HepG2 (cell line): Measurements from ENCODE around the gene ZDHHC24. TPM values are rescaled to one million over a fixed set of nuclear protein-coding genes. Genes with fewer than 3 reads are reported as not detected.
A peak's percentile ranks its signal among the peaks of the same experiment; 100 is the strongest.

Experiments
- ATM ChIP-seq: fragments of 450-650 bp; IDR thresholded peaks from 2 replicates; pipeline ENCODE4 v1.7.1; 2017; ENCODE audit warnings: mild to moderate bottlenecking, borderline replicate concordance
- CEBPB ChIP-seq: IDR thresholded peaks from 2 replicates; pipeline ENCODE4 v1.6.1; 2011; ENCODE audit warnings: low read depth, low read length, improper control_type of control experiment, borderline replicate concordance
- ELF1 ChIP-seq: sonication (generic); formaldehyde crosslinking; IDR thresholded peaks from 2 replicates; pipeline ENCODE4 v1.4.0; 2020; ENCODE audit warnings: missing genetic modification reagents
- FOXJ3 ChIP-seq: sonication (generic); formaldehyde crosslinking; IDR thresholded peaks from 2 replicates; pipeline ENCODE4 v1.4.0; 2020; ENCODE audit warnings: missing genetic modification reagents, mild to moderate bottlenecking, borderline replicate concordance
- FOXK1 ChIP-seq: sonication (generic); formaldehyde crosslinking; IDR thresholded peaks from 2 replicates; pipeline ENCODE4 v1.4.0; 2020; ENCODE audit warnings: low read depth, missing genetic modification reagents, borderline replicate concordance
- IKZF4 ChIP-seq: sonication (generic); formaldehyde crosslinking; IDR thresholded peaks from 2 replicates; pipeline ENCODE4 v1.5.1; 2020; ENCODE audit warnings: borderline replicate concordance, mild to moderate bottlenecking, low read depth, missing genetic modification reagents; ENCODE audit errors: not compliant biosample characterization
- JUNB ChIP-seq: sonication (generic); formaldehyde crosslinking; IDR thresholded peaks from 2 replicates; pipeline ENCODE4 v1.8.0; 2022; ENCODE audit warnings: missing genetic modification reagents, mild to moderate bottlenecking, borderline replicate concordance
- KAT7 ChIP-seq: IDR thresholded peaks from 2 replicates; pipeline ENCODE4 v1.6.1; 2018; ENCODE audit warnings: borderline replicate concordance, missing compliant biosample characterization
- MED8 ChIP-seq: sonication (generic); formaldehyde crosslinking; IDR thresholded peaks from 2 replicates; pipeline ENCODE4 v1.8.1; 2023; ENCODE audit warnings: mild to moderate bottlenecking, missing genetic modification reagents; ENCODE audit not compliant: insufficient replicate concordance
- MIXL1 ChIP-seq: IDR thresholded peaks from 2 replicates; pipeline ENCODE4 v1.6.1; 2016
- MTF2 ChIP-seq: sonication (generic); formaldehyde crosslinking; IDR thresholded peaks from 2 replicates; pipeline ENCODE4 v1.5.0; 2020; ENCODE audit warnings: missing genetic modification reagents, borderline replicate concordance
- PHF8 ChIP-seq: sonication (generic); formaldehyde crosslinking; IDR thresholded peaks from 2 replicates; pipeline ENCODE4 v1.5.0; 2020; ENCODE audit warnings: missing genetic modification reagents
- TBP ChIP-seq: sonication (generic); formaldehyde crosslinking; IDR thresholded peaks from 2 replicates; pipeline ENCODE4 v1.5.0; 2020; ENCODE audit warnings: missing genetic modification reagents
- U2AF2 ChIP-seq: fragments of 200-400 bp; formaldehyde crosslinking; IDR thresholded peaks from 2 replicates; pipeline ENCODE4 v1.6.1; 2017; ENCODE audit warnings: low read depth, mild to moderate bottlenecking, low read length
- ZBTB7A ChIP-seq: sonication (generic); formaldehyde crosslinking; IDR thresholded peaks from 2 replicates; pipeline ENCODE4 v1.8.0; 2022; ENCODE audit warnings: mild to moderate bottlenecking, missing genetic modification reagents
- ZNF292 ChIP-seq: sonication (generic); formaldehyde crosslinking; IDR thresholded peaks from 2 replicates; pipeline ENCODE4 v1.8.1; 2022; ENCODE audit warnings: mild to moderate bottlenecking, low read depth, missing genetic modification reagents, borderline replicate concordance
- ZNF317 ChIP-seq: sonication (generic); formaldehyde crosslinking; IDR thresholded peaks from 2 replicates; pipeline ENCODE4 v1.5.0; 2020; ENCODE audit warnings: mild to moderate bottlenecking, missing genetic modification reagents
- ZNF33B ChIP-seq: sonication (generic); formaldehyde crosslinking; IDR thresholded peaks from 2 replicates; pipeline ENCODE4 v1.5.1; 2020; ENCODE audit warnings: mild to moderate bottlenecking, missing genetic modification reagents
- ZNF556 ChIP-seq: sonication (generic); formaldehyde crosslinking; IDR thresholded peaks from 2 replicates; pipeline ENCODE4 v1.4.0; 2020; ENCODE audit warnings: mild to moderate bottlenecking, missing genetic modification reagents, borderline replicate concordance
- ZNF619 ChIP-seq: sonication (generic); formaldehyde crosslinking; IDR thresholded peaks from 2 replicates; pipeline ENCODE4 v1.4.0; 2020; ENCODE audit warnings: mild to moderate bottlenecking, missing genetic modification reagents
- ZNF782 ChIP-seq: sonication (generic); formaldehyde crosslinking; IDR thresholded peaks from 2 replicates; pipeline ENCODE4 v1.4.0; 2020; ENCODE audit warnings: missing genetic modification reagents, mild to moderate bottlenecking, borderline replicate concordance
- ZNF788 ChIP-seq: sonication (generic); formaldehyde crosslinking; IDR thresholded peaks from 2 replicates; pipeline ENCODE4 v1.5.0; 2020; ENCODE audit warnings: mild to moderate bottlenecking, missing genetic modification reagents, borderline replicate concordance
- ZNF816 ChIP-seq: sonication (generic); formaldehyde crosslinking; IDR thresholded peaks from 2 replicates; pipeline ENCODE4 v1.8.0; 2022; ENCODE audit warnings: missing genetic modification reagents, mild to moderate bottlenecking, borderline replicate concordance
- ZSCAN22 ChIP-seq: sonication (generic); formaldehyde crosslinking; IDR thresholded peaks from 2 replicates; pipeline ENCODE4 v1.4.0; 2020; ENCODE audit warnings: mild to moderate bottlenecking, missing genetic modification reagents
- ZSCAN25 ChIP-seq: sonication (generic); formaldehyde crosslinking; IDR thresholded peaks from 2 replicates; pipeline ENCODE4 v1.8.0; 2022; ENCODE audit warnings: mild to moderate bottlenecking, missing genetic modification reagents
- polyA plus RNA-seq, 8 experiments: library from polyadenylated mRNA; depleted of rRNA in 3 of 8; stranded (reverse) in 7 of 8; unstranded in 1 of 8; fragments of >200 nt; fragmentation: Illumina TruSeq in 4 of 8; extraction: Trizol in 4 of 8; gene quantifications; 2 replicates each; pipeline versions ENCODE4 v1.2.1 to v1.2.3, GENCODE V29; 2011 to 2016; ENCODE audit warnings: low read depth in 4 of 8, missing spikeins in 1 of 8, mixed read lengths in 1 of 8; ENCODE audit not compliant: insufficient read depth in 1 of 8
- total RNA-seq, 5 experiments: library from RNA; depleted of rRNA; stranded (reverse); fragments of >200 nt; fragmentation: Illumina TruSeq; extraction: Trizol; gene quantifications; 2 replicates each; pipeline ENCODE4 v1.2.3, GENCODE V29; 2016; ENCODE audit warnings: low read depth in 1 of 5
- TF ChIP-seq, protein P1 (sequence below): sonication (generic); formaldehyde crosslinking; IDR thresholded peaks from 2 replicates; pipeline ENCODE4 v1.5.1; 2020; ENCODE audit warnings: missing genetic modification reagents, mild to moderate bottlenecking, borderline replicate concordance
- TF ChIP-seq, protein P2 (sequence below): sonication (generic); formaldehyde crosslinking; IDR thresholded peaks from 2 replicates; pipeline ENCODE4 v1.9.0; 2021; ENCODE audit warnings: missing genetic modification reagents, borderline replicate concordance
- TF ChIP-seq, protein P3 (sequence below): sonication (generic); formaldehyde crosslinking; IDR thresholded peaks from 2 replicates; pipeline ENCODE4 v1.5.0; 2020; ENCODE audit warnings: missing genetic modification reagents, mild to moderate bottlenecking, borderline replicate concordance

ZDHHC24 gene
- total and polyA plus RNA-seq, 2 of the 13 experiments (the other 11 are each of a cell fraction or from before 2014, with no cell fraction given): 4.3 TPM

DNA sequence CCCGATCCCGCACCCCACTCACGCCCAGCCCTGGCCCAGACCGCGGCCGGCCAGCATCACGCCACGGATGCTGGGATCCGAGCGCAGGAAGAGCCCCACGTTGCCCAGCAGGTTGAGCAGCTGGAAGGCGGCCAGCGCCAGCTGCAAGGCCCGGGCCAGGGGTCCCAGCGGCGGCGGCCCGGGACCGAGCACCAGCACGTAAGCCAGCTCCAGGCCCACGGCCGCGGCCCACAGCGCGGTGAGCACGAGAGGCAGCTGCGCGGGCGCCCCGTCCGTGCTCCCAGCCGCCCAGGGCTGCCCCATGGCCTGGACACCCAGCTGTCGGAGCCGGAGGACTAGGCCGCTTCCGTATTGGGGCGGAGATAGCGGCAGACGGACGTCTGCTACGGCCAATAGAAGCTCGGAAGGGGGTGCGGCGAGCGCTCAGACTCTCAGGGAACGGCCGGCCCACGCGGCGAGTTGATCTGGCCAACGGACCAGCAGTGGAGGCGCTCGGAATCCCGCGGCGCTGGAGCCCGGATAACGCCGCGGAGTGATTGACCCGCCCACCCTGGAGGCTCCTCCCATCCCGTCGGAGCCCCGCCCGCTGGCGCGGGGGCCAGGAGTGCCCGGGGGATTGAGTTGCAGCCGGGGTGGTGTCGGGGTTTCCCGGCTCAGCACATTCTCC lies at the start of gene ZDHHC24 (continued):
- no peak for TF ChIP-seq ZBTB7A (CRISPR knock-in tag)
- 0 out of 2 replicates have a peak, but pooled peaks have one; percentile 19 for TF ChIP-seq ZSCAN25 (CRISPR knock-in tag)
- peak; percentile 95 for TF ChIP-seq ELF1
- TF ChIP-seq ZSCAN22: no peak
- TF ChIP-seq ZNF816 (CRISPR knock-in tag): no peak
- no peak for TF ChIP-seq TBP (CRISPR knock-in tag)
- no peak for TF ChIP-seq ZNF292 (CRISPR knock-in tag)
- TF ChIP-seq IKZF4 (CRISPR knock-in tag): no peak
- peak; percentile 53; the same call in 1 of the 2 replicates for TF ChIP-seq ZNF317 (CRISPR knock-in tag)
- TF ChIP-seq ZNF33B (CRISPR knock-in tag): no peak; the same call in 1 of the 2 replicates
- TF ChIP-seq KAT7: no peak
- no peak for TF ChIP-seq FOXJ3 (CRISPR knock-in tag)
- peak; percentile 89 for TF ChIP-seq PHF8 (CRISPR knock-in tag)
- TF ChIP-seq CEBPB: no peak
- TF ChIP-seq ZNF788: peak; percentile 72; the same call in 1 of the 2 replicates
- TF ChIP-seq MED8: no peak
- TF ChIP-seq, protein P1, sequence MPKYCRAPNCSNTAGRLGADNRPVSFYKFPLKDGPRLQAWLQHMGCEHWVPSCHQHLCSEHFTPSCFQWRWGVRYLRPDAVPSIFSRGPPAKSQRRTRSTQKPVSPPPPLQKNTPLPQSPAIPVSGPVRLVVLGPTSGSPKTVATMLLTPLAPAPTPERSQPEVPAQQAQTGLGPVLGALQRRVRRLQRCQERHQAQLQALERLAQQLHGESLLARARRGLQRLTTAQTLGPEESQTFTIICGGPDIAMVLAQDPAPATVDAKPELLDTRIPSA (CRISPR knock-in tag): no peak
- TF ChIP-seq, protein P2, sequence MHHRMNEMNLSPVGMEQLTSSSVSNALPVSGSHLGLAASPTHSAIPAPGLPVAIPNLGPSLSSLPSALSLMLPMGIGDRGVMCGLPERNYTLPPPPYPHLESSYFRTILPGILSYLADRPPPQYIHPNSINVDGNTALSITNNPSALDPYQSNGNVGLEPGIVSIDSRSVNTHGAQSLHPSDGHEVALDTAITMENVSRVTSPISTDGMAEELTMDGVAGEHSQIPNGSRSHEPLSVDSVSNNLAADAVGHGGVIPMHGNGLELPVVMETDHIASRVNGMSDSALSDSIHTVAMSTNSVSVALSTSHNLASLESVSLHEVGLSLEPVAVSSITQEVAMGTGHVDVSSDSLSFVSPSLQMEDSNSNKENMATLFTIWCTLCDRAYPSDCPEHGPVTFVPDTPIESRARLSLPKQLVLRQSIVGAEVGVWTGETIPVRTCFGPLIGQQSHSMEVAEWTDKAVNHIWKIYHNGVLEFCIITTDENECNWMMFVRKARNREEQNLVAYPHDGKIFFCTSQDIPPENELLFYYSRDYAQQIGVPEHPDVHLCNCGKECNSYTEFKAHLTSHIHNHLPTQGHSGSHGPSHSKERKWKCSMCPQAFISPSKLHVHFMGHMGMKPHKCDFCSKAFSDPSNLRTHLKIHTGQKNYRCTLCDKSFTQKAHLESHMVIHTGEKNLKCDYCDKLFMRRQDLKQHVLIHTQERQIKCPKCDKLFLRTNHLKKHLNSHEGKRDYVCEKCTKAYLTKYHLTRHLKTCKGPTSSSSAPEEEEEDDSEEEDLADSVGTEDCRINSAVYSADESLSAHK (CRISPR knock-in tag): no peak
- no peak for TF ChIP-seq JUNB (CRISPR knock-in tag)
- TF ChIP-seq ZNF619 (CRISPR knock-in tag): no peak
- TF ChIP-seq FOXK1: peak; percentile 21; the same call in 1 of the 2 replicates
- TF ChIP-seq ZNF556 (CRISPR knock-in tag): peak; percentile 31; the same call in 1 of the 2 replicates
- no peak for TF ChIP-seq MIXL1 (CRISPR knock-in tag)
- no peak for TF ChIP-seq ATM
- TF ChIP-seq ZNF782 (CRISPR knock-in tag): peak; percentile 61; the same call in 1 of the 2 replicates
- no peak for TF ChIP-seq U2AF2
- TF ChIP-seq, protein P3, sequence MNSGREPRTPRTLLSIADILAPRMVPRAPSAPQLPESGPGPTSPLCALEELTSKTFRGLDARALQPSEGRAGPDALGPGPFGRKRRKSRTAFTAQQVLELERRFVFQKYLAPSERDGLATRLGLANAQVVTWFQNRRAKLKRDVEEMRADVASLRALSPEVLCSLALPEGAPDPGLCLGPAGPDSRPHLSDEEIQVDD (CRISPR knock-in tag): no peak
- no peak for TF ChIP-seq MTF2 (CRISPR knock-in tag)
